HG02642 (cell line): Measurements from ENCODE around the gene PEAK1.

ENCODE experiments used
- ATAC-seq: cut with Tn5 transposase; IDR thresholded peaks from one replicate; pipeline ENCODE4 v1.9.1; 2021; ENCODE audit warnings: mild to moderate bottlenecking; ENCODE audit not compliant: unreplicated experiment, poor library complexity

The PEAK1 gene

DNA sequence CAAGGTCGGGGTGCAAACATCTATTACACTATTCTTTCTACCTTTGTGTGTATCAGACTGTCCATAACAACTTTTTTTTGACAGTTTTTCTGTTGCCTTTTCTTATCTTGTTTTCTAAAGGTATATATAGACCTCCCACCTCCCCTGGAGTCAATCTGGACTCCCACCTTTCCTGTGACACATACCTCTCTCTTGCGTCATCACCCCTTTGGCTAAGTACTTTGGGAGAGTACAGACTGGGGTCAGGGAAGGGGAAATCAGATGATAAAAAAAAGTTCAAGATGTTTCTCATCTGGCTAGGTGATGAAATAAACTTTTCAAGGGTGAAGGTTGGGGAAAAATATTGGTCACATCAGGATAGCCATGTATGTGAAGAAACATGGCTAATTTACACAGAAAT is 366.2 kb downstream of the PEAK1 start:
- ATAC-seq: no peak

DNA sequence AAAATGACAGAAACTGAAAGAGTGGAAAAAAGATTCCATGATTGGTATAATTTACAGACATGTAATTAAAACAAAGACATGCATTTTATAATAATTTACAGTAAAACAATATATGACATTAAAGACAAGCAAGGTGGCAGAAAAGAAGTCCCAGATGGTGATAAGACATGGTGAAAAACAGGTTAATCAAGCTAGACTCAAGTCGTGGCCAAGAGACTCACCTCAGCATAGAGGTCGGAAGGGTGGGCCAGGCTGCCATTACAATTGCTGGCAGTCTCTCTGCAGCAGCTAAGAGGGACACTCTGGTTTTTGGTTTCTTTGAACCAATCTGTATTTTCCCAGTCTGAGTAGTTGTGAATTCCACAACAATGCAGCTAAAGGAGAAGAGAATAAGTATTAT is 367.3 kb downstream of the PEAK1 start:
- no peak for ATAC-seq
